GM21737 (cell line): Measurements from ENCODE around the gene OR1D2.
"Not testable (repeated sequence)": the region's sequence is repeated elsewhere in the genome, so short reads cannot be mapped to it uniquely, and the experiment has no call there.

ENCODE experiments used
- ATAC-seq: cut with Tn5 transposase; IDR thresholded peaks from one replicate; pipeline ENCODE4 v1.9.1; 2021; ENCODE audit warnings: mild to moderate bottlenecking, moderate library complexity; ENCODE audit not compliant: unreplicated experiment

OR1D2 gene, protein sequence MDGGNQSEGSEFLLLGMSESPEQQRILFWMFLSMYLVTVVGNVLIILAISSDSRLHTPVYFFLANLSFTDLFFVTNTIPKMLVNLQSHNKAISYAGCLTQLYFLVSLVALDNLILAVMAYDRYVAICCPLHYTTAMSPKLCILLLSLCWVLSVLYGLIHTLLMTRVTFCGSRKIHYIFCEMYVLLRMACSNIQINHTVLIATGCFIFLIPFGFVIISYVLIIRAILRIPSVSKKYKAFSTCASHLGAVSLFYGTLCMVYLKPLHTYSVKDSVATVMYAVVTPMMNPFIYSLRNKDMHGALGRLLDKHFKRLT

DNA sequence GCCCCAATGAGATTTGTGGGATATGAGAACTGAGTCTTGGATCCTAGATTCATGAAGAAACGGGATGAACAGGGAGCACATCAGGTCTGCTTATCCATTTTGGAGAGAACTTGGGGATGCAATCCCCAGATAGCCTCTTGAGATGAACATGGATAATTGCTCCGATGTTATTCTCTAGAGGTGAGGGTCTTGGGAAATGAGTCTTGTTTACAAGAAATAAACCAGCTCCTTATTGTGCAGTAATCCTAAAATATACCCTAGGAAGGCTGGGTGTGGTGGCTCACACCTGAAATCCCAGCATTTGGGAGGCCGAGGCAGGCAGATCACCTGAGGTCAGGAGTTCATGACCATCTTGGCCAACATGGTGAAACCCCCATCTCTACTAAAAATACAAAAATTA is at the start of gene OR1D2:
Gene OR1D2, minus strand, starts transcription at position 101 of the 400 bp plus-strand sequence. CDS start 11,426 bp downstream, outside the sequence.
- no peak for ATAC-seq

DNA sequence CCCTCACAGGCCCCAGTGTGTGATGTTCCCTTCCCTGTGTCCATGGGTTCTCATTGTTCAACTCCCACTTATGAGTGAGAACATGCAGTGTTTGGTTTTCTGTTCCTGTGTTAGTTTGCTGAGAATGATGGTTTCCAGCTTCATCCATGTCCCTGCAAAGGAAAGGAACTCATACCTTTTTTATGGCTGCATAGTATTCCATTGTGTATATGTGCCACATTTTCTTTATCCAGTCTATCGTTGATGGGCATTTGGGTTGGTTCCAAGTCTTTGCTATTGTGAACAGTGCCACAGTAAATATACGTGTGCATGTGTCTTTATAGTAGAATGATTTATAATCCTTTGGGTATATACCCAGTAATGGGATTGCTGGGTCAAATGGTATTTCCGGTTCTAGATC is 33.3 kb upstream of the OR1D2 start:
- ATAC-seq, result not testable (repeated sequence)

DNA sequence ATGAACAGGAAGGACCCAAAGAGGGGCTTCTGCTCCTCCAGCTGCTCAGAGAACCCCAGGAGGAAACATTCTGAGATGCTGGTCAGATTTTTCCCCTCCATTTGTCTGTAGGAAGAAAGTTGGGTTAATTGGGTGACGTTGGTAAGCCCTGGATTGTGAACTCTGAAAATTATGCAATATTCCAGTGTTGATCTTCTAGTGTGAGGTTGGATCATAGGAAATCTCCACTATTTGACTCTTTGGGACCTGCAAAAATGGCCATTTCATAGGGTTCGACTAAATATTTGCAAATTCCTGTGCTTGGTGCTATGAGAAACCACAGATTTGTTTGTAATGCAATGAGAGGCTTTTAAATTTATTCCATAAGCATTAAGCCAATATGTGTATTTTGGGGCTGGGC is 23.2 kb upstream of the OR1D2 start, which contains the start of gene OR1G1:
Gene OR1G1, minus strand, starts transcription at position 101 of the 400 bp plus-strand sequence. Its CDS starts 0 bp downstream, at position 101.
- ATAC-seq, result no peak

DNA sequence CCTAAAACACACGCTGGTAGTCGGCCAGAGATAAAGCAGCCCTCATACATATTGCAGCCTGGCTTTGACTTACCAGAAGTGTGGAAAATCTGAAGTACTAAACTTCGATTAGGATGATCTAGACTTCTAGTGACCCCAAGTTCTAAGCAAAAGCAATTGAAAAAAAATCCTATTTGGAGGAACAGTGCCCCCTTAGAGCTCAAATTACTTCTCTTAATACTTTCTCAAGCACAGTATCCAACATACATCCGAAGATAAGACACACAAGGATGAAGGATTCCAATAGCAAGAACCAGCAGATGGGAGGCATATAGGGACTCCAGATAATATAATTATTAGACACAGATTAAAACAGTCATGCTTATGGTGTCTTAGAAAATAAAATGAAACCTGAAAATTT is 30.4 kb downstream of the OR1D2 start:
- ATAC-seq, result not testable (repeated sequence)

DNA sequence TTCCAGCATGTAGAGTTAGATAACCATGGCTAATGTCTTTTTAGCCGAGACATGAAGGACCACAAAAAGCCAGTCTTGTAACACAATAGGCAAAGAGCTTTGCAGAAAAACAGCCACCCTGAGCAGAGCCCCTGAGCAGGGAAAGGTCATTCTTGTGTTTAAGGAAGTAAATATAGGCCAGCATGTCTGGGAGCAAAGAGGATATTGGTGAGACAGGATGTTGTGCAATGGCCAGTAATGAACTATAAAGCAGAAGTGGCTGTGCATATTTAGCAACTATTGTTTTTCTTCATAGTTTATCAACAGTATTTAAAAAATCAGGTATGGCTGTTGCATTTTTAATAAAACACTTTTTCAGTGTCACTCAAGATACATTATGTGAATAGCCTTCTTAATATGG is 39.0 kb downstream of the OR1D2 start:
- ATAC-seq, result not testable (repeated sequence)

DNA sequence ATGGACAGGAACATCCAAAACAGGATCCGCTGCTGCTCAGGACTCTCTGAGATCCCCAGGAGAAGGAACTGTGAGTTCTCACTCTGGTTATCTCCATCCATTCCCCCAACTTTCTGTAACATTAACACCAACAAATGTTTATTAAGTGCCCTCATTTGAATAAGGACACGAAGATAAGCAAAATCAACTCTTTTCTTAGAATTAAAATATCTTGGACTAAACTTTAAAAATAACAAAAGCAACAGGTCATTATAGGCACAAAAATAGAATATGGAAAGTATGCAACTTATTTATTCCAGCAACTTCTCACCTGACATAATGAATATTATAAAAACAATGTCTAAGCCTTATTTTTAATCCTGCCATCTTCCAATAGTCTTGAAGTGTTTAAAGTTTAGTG is 40.7 kb downstream of the OR1D2 start, which contains the start of gene OR1D5:
Gene OR1D5, minus strand, starts transcription at position 101 of the 400 bp plus-strand sequence. Its CDS starts 0 bp downstream, at position 101.
- ATAC-seq, result not testable (repeated sequence)

DNA sequence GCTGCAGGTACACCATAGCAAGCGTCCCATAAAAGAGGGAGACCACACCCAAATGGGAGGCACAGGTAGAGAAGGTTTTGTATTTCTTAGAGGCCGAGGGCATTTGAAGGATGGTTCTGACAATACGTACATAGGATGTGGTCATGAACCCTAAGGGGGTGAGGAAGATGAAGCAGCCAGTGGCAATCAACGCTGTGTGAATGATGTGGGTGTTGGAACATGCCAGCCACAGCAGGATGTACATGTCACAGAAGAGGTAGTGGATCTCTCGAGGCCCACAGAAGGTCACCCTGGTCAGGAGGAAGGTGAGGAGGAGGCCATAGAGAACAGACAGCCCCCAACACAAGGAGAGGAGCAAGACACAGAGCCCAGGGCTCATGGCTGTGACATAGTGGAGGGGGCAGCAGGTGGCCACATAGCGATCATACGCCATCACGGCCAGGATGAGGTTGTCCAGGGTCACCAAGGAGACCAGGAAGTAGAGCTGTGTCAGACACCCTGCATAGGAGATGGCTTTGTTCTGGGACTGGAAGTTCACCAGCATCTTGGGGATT is 41.3 kb downstream of the OR1D2 start:
- not testable (repeated sequence) for ATAC-seq

DNA sequence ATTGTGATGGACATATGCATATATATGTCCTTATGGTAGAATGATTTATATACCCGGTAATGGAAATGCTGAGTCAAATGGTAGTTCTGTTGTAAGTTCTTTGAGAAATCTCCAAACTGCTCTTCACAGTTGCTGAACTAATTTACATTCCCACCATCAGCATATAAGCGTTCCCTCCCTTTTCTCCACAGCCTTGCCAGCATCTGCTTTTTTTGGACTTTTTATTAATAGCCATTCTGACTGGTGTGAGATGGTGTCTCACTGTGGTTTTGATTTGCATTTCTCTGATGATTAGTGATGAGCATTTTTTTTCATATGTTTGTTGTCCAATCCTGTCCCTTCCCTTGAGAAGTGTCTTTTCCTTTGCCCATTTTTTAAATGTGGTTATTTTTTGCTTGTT is 49.4 kb downstream of the OR1D2 start:
- ATAC-seq, result not testable (repeated sequence)

DNA sequence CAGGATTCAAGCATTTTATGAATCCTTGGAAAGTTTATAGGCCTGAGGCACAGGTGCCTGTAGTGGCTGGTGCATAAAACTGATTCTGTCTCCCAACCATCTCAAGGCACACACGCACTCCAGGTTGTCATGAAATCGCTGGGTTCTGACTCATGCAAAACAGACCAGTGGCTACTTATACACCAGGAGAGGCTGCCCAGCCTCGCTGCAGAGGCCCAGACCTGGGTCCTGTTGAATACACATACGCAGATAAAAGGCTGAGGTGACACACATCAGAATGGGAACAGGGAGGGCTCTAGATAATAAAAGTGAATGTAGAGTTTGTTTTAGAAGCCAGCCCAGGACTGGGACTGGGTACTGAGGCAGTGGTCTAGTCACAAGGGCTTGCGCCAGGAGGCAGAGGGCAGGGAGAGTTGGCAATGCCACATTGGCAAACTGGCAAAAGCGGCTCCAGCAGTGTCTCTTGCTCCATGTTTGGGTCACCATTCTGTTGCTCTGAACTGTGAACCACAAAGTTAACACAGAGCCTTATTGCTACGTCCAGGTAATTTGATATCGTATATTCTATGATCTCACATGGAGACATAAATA is 54.4 kb downstream of the OR1D2 start:
- ATAC-seq, result no peak

DNA sequence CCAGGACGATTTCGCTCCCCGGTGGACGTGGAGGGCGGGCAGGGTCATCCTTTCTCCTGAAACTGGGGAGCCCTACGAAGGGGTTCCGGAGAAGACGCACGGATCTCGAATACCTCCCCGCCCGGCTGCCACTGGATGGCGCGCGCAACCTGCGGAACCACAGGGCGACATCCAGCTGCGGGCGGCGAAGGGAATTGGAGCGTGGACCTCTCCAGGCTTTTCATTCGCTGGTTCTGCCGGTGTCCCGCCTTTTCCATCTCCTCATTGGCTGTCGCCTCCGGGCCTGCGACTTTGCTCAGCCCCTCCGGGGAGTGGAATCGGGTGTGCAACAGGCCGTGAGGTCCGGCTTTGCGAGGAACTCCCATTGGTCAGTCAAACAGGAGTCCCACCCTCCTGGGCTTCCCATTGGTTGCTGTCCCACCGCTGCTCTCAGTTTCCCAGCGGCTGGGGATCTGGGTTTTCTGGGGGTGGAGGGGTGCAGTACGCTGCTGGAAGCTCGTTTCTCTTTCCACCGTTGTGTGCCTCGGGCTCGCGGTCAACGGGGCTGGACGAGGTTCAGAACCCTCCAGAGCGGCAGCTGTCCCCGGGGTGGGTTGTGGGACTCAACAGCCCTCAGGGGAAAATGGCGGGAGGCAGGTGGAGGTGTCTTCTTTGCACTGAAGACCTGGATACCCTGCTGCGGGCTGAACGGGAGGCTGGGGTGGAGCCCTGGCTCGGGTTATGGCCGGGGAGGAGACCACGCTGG is 55.3 kb downstream of the OR1D2 start:
- peak; percentile 86 for ATAC-seq

DNA sequence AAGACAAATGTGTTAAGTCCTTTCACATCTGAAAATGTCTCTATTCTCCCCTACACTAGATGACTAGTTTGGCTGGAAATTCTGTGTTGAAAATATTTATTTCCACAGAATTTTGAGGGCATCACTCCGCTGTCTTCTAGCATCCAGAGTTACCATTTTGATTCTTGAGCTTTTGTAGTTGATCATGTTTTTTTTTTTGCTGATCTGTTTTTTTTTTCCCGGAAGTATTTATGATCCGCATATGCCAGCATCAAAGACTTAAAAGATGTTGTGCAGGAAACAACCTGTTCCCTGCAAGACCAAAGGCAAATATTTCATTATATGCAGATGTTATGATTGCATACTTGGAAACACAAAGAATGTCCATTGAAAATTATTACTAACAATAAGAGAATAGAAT is 57.5 kb downstream of the OR1D2 start:
- no peak for ATAC-seq

DNA sequence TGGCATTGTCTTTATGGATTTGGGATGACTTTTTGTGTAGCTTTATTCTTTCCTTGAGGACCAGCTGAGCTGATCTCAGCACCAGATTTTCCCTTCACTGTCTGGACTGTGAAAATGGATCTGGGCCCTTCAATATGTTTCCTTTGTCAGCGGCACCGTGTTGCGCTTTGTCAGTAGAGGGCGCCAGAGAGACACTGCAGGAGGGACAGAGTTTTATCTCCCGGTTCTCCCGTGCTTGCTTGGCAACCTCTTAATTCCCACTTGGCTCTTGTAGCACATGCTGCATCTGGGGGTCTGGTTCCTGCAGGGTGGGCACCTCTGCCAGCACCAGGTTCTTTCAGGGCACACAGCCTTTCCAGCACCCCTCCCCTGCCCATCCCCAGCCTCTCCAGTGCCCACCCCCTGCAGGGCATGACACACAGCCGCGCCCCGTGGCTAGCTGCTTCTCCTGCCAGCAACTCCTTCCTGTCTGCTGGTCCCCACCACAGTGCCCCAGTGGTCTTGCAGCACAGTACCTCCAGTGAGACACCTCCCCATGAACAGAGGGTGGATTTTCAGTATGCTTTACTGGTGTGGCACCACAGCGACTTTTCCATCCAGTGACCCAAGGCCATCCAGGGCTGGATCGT is 60.4 kb downstream of the OR1D2 start:
- ATAC-seq, result no peak

DNA sequence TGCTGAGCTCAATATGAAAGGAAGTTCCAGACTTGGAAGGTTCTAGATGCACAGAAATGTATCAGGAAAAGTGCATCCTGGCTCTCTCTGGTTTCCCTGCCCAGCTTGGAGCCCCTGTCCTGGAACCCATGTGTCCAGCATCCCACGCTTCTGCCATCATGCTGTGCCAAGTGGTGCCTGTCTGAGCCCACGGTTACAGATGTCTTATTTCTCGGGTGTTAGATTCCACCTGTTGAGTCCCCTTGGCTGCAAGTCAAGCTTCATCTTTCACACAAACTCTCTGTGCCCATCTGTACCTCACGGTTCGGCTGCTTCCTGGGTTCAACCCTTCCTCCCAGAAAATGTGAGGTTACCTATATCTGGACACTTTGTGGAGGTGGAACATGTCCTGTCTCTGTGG is 63.3 kb downstream of the OR1D2 start:
- ATAC-seq, result no peak

DNA sequence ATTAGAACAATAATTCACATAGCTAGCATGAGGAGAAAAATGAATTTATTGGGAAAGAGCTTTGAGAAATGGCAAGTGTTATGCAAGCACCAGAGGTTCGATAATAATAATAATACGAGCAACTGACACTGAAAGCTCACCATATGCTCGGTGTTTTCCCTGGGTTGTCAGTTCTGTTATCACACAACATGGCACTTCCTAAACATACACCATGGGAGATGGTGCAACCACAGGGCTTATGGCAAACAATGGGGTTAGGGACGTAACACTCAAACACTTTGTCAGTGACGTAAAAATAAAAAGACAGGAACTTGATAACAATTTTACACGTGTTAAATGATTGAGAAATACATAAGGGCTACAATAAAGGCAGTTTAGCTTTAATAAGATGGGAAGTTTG is 64.5 kb downstream of the OR1D2 start:
- no peak for ATAC-seq

DNA sequence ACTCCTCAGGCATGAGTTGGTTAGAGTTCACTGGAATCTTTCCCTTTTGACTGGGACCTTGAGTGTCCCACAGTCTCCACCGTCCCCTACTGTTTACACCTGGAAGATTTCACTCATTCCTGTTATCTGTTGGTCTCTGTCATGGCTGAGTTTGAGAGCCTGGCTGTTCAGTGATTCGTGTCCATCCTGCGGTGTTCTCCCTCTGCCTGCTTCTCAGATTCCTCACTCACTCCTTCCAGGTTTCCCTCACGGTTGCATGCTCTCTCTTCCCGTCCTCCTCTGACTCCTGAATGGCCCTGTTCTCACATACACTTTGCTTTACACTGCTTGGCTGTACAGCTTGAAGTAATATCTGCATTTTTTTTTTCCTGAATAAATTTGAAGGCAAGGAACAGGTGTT is 65.3 kb downstream of the OR1D2 start:
- no peak for ATAC-seq
